Brain microvascular endothelial cell (primary cell): ENCODE measurements around the gene CABCOCO1.

Experiments used
- DNase-seq: peaks from one replicate; pipeline ENCODE4 v3.0.0-alpha.2; 2020
- H3K27ac ChIP-seq: fragments of 250-450 bp; sonication (Bioruptor Pico); 2 replicates; pipeline ENCODE4 v1.5.1; 2020; ENCODE audit warnings: mild to moderate bottlenecking, moderate library complexity
- H3K27me3 ChIP-seq: fragments of 250-450 bp; sonication (Bioruptor Pico); replicated peaks from 2 replicates; pipeline ENCODE4 v1.5.1; 2020; ENCODE audit warnings: mild to moderate bottlenecking
- H3K36me3 ChIP-seq: fragments of 250-450 bp; sonication (Bioruptor Pico); replicated peaks from 2 replicates; pipeline ENCODE4 v1.5.1; 2020; ENCODE audit warnings: mild to moderate bottlenecking
- H3K4me3 ChIP-seq: 2 replicates; pipeline ENCODE4 v1.5.1; 2011; ENCODE audit warnings: low read depth, mild to moderate bottlenecking, control low read depth, low read length, moderate library complexity
- CTCF ChIP-seq: IDR thresholded peaks from 2 replicates; pipeline ENCODE4 v1.5.1; 2011; ENCODE audit warnings: low read depth, mild to moderate bottlenecking, moderate library complexity, low read length, control low read depth, inconsistent platforms; ENCODE audit errors: missing control alignments
- in situ Hi-C: cut with HindIII; loops from 2 replicates; pipeline ENCODE4 v1.10.0; 2017; ENCODE audit warnings: low sequenced_read_pairs, low pct_ligation_motif_present

CABCOCO1 gene

GRCh38 chr10:61786728-61787127, 124.0 kb downstream of the CABCOCO1 start:
- Histone ChIP-seq H3K27me3 (no peaks in the 10 kb centered on the region), H3K4me3 (no peak overlapping the region), H3K27ac (peak overlapping the region; percentile 52), H3K36me3 (no peaks in the 10 kb centered on the region)
- in situ Hi-C loops, result no loop called here
- peak; percentile 73 for DNase-seq
- no peak for TF ChIP-seq CTCF

- H3K27me3 ChIP-seq, result no peaks in the 10 kb centered on the region
- no peak for TF ChIP-seq CTCF
- no peak overlapping the region for H3K4me3 ChIP-seq
- no peaks in the 10 kb centered on the region for H3K36me3 ChIP-seq
- no peak for DNase-seq
- H3K27ac ChIP-seq, result peak overlapping the region; percentile 52
- in situ Hi-C loops, result no loop called here
Observed at GRCh38 chr10:61787170-61787569, 124.4 kb downstream of the CABCOCO1 start.

- Histone ChIP-seq H3K36me3 (no peaks in the 10 kb centered on the region), H3K27me3 (no peaks in the 10 kb centered on the region), H3K27ac (no peak overlapping the region), H3K4me3 (no peak overlapping the region)
- in situ Hi-C loops, result no loop called here
- no peak for TF ChIP-seq CTCF
- no peak for DNase-seq
Observed at GRCh38 chr10:61789031-61789430, 126.3 kb downstream of the CABCOCO1 start.

GRCh38 chr10:61791216-61791615, 128.5 kb downstream of the CABCOCO1 start:
- peak; percentile 24 for DNase-seq
- in situ Hi-C loops, result no loop called here
- no peaks in the 10 kb centered on the region for H3K27me3 ChIP-seq
- no peak overlapping the region for H3K27ac ChIP-seq
- H3K36me3 ChIP-seq, result no peaks in the 10 kb centered on the region
- no peak for TF ChIP-seq CTCF
- H3K4me3 ChIP-seq, result no peak overlapping the region

- DNase-seq, result no peak
- no peak for TF ChIP-seq CTCF
Observed at GRCh38 chr10:61792097-61792716, 129.5 kb downstream of the CABCOCO1 start.

GRCh38 chr10:61792921-61793320, 130.2 kb downstream of the CABCOCO1 start:
- no peak for DNase-seq
- in situ Hi-C loops, result no loop called here
- no peak for TF ChIP-seq CTCF
- H3K27me3 ChIP-seq, result no peaks in the 10 kb centered on the region
- H3K27ac ChIP-seq, result no peak overlapping the region
- no peak overlapping the region for H3K4me3 ChIP-seq
- H3K36me3 ChIP-seq, result no peaks in the 10 kb centered on the region

More at GRCh38 chr10:61792097-61792716, 129.5 kb downstream of the CABCOCO1 start:
- no peak overlapping the region for H3K27ac ChIP-seq
- no peak overlapping the region for H3K4me3 ChIP-seq
- H3K36me3 ChIP-seq, result no peaks in the 10 kb centered on the region
- no peaks in the 10 kb centered on the region for H3K27me3 ChIP-seq
- in situ Hi-C loops, result no loop called here
